SK-N-SH (cell line): ENCODE measurements around the gene CX3CL1. TPM values are rescaled to one million over a fixed set of nuclear protein-coding genes. Genes with fewer than 3 reads are reported as not detected.

ENCODE experiments used
- CTCF ChIA-PET: fragments of 300-600, 350-600 bp; formaldehyde crosslinking; extraction: SDS; loops from one replicate; lab custom pipeline; 2021; lab: Yijun Ruan, JAX
- POLR2A ChIA-PET: fragments of 350-600 bp; sonication (Branson Sonifier 250); formaldehyde crosslinking; extraction: SDS; loops from one replicate; lab custom pipeline; 2020; ENCODE audit warnings: antibody characterized with exemption, inconsistent platforms; lab: Yijun Ruan, JAX
- DNase-seq: peaks from one replicate; pipeline ENCODE4 v3.0.0; 2012
- H2AFZ ChIP-seq: fragments of 200-600 bp; sonication (generic); 2 replicates; pipeline ENCODE4 v1.8.1; 2016; ENCODE audit warnings: antibody characterized with exemption, mild to moderate bottlenecking, low read depth
- H3F3A ChIP-seq: fragments of 200-600 bp; sonication (generic); replicated peaks from 2 replicates; pipeline ENCODE3; 2016; ENCODE audit warnings: antibody characterized with exemption, mild to moderate bottlenecking; ENCODE audit not compliant: insufficient read depth
- H3K27ac ChIP-seq, 2 experiments: fragments of 200-500 bp in 1 of 2; fragments of 200-600 bp in 1 of 2; sonication (Bioruptor generic) in 1 of 2; sonication (generic), shearing (Covaris generic) in 1 of 2; 2 replicates each; pipeline versions ENCODE4 v1.5.1 to v1.6.1; 2014 to 2016; ENCODE audit warnings: low read depth in 2 of 2, inconsistent platforms in 1 of 2, low read length in 1 of 2, mild to moderate bottlenecking in 1 of 2, mixed read lengths in 1 of 2
- H3K27me3 ChIP-seq: fragments of 200-600 bp; sonication (generic), shearing (Covaris generic); 2 replicates; pipeline ENCODE4 v1.6.1; 2016; ENCODE audit warnings: mixed run types; ENCODE audit not compliant: insufficient read depth
- H3K36me3 ChIP-seq, 2 experiments: fragments of 200-500 bp in 1 of 2; fragments of 200-600 bp in 1 of 2; sonication (Bioruptor generic) in 1 of 2; sonication (generic) in 1 of 2; replicated peaks in 1 of 2; 2 replicates each; pipeline versions ENCODE3 to v1.5.1; 2014 to 2016; ENCODE audit warnings: low read length in 1 of 2, mild to moderate bottlenecking in 1 of 2; ENCODE audit not compliant: insufficient read depth in 2 of 2, control insufficient read depth in 1 of 2
- H3K4me1 ChIP-seq, 2 experiments: fragments of 200-500 bp in 1 of 2; fragments of 200-600 bp in 1 of 2; sonication (Bioruptor generic) in 1 of 2; sonication (generic), shearing (Covaris generic) in 1 of 2; 2 replicates each; pipeline versions ENCODE4 v1.5.1 to v1.6.1; 2014 to 2016; ENCODE audit warnings: low read depth in 1 of 2, low read length in 1 of 2, mixed run types in 1 of 2; ENCODE audit not compliant: insufficient read depth in 2 of 2, control insufficient read depth in 1 of 2
- H3K4me2 ChIP-seq: fragments of 200-600 bp; sonication (generic), shearing (Covaris generic); 2 replicates; pipeline ENCODE4 v1.6.1; 2017; ENCODE audit warnings: mixed run types
- H3K4me3 ChIP-seq, 2 experiments: fragments of 200-500 bp in 1 of 2; fragments of 200-600 bp in 1 of 2; sonication (Bioruptor generic) in 1 of 2; sonication (generic), shearing (Covaris generic) in 1 of 2; 2 replicates each; pipeline versions ENCODE4 v1.5.1 to v1.8.1; 2014 to 2016; ENCODE audit warnings: low read depth in 2 of 2, inconsistent platforms in 1 of 2, low read length in 1 of 2, mild to moderate bottlenecking in 1 of 2, mixed read lengths in 1 of 2, moderate library complexity in 1 of 2
- H3K79me2 ChIP-seq: fragments of 200-600 bp; sonication (generic); 2 replicates; pipeline ENCODE4 v1.8.1; 2017; ENCODE audit warnings: mild to moderate bottlenecking; ENCODE audit not compliant: insufficient read depth
- H3K9ac ChIP-seq: fragments of 200-600 bp; sonication (generic); 2 replicates; pipeline ENCODE4 v1.6.1; 2017; ENCODE audit warnings: mixed run types
- H3K9me2 ChIP-seq: fragments of 200-600 bp; sonication (generic); 2 replicates; pipeline ENCODE4 v1.6.1; 2017; ENCODE audit warnings: mixed run types
- H3K9me3 ChIP-seq: fragments of 200-600 bp; sonication (generic); 2 replicates; pipeline ENCODE4 v1.6.1; 2017; ENCODE audit warnings: mixed run types, mild to moderate bottlenecking, moderate library complexity
- H4K20me1 ChIP-seq: fragments of 200-600 bp; sonication (generic); 2 replicates; pipeline ENCODE4 v1.6.1; 2017; ENCODE audit warnings: mild to moderate bottlenecking, mixed run types; ENCODE audit not compliant: insufficient read depth
- CHD2 ChIP-seq: fragments of 150-350 bp; IDR thresholded peaks from 2 replicates; pipeline ENCODE4 v1.6.1; 2018; ENCODE audit warnings: low read length; ENCODE audit not compliant: partially characterized antibody
- EZH2phosphoT487 ChIP-seq: fragments of 200-600 bp; sonication (generic); IDR thresholded peaks from 2 replicates; pipeline ENCODE4 v1.6.1; 2017; ENCODE audit warnings: low read depth, mixed run types, mild to moderate bottlenecking, antibody characterized with exemption, moderate library complexity, borderline replicate concordance
- FOSL2 ChIP-seq: IDR thresholded peaks from 2 replicates; pipeline ENCODE4 v1.4.0; 2012; ENCODE audit warnings: low read depth, mild to moderate bottlenecking, moderate library complexity, borderline replicate concordance
- FOXM1 ChIP-seq: IDR thresholded peaks from 2 replicates; pipeline ENCODE4 v1.4.0; 2012; ENCODE audit warnings: low read depth, mild to moderate bottlenecking
- GABPA ChIP-seq: IDR thresholded peaks from 2 replicates; pipeline ENCODE4 v1.4.0; 2012; ENCODE audit warnings: low read depth, mild to moderate bottlenecking
- JUND ChIP-seq: IDR thresholded peaks from 2 replicates; pipeline ENCODE4 v1.4.0; 2012
- MXI1 ChIP-seq: IDR thresholded peaks from 2 replicates; pipeline ENCODE4 v1.6.1; 2012; ENCODE audit warnings: mild to moderate bottlenecking, low read depth, low read length, improper control_type of control experiment
- NFIC ChIP-seq: IDR thresholded peaks from 2 replicates; pipeline ENCODE4 v1.4.0; 2012; ENCODE audit warnings: borderline replicate concordance
- NRF1 ChIP-seq: IDR thresholded peaks from 2 replicates; pipeline ENCODE4 v1.6.1; 2012; ENCODE audit warnings: low read depth, mild to moderate bottlenecking, low read length
- RCOR1 ChIP-seq: fragments of 150-350 bp; IDR thresholded peaks from 2 replicates; pipeline ENCODE4 v1.6.1; 2017; ENCODE audit warnings: antibody characterized with exemption, low read length
- REST ChIP-seq: IDR thresholded peaks from 2 replicates; pipeline ENCODE4 v1.6.1; 2012; ENCODE audit warnings: mild to moderate bottlenecking, low read depth, low read length, moderate library complexity
- SIN3A ChIP-seq: IDR thresholded peaks from 2 replicates; pipeline ENCODE4 v1.6.1; 2012; ENCODE audit warnings: low read depth, mild to moderate bottlenecking, low read length, moderate library complexity, borderline replicate concordance
- SMC3 ChIP-seq: IDR thresholded peaks from 2 replicates; pipeline ENCODE4 v1.6.1; 2012; ENCODE audit warnings: low read depth, low read length, improper control_type of control experiment
- TCF12 ChIP-seq: IDR thresholded peaks from 2 replicates; pipeline ENCODE4 v1.4.0; 2012
- TEAD4 ChIP-seq: IDR thresholded peaks from 2 replicates; pipeline ENCODE4 v1.4.0; 2012; ENCODE audit warnings: mild to moderate bottlenecking, borderline replicate concordance; ENCODE audit not compliant: insufficient read depth
- USF1 ChIP-seq: IDR thresholded peaks from 2 replicates; pipeline ENCODE4 v1.4.0; 2012; ENCODE audit warnings: low read depth, borderline replicate concordance
- YY1 ChIP-seq: IDR thresholded peaks from 2 replicates; pipeline ENCODE4 v1.4.0; 2012; ENCODE audit warnings: low read depth, mild to moderate bottlenecking
- ZBTB33 ChIP-seq: IDR thresholded peaks from 2 replicates; pipeline ENCODE4 v1.4.0; 2012; ENCODE audit warnings: low read depth, borderline replicate concordance
- WGBS: methylation state at CpG from one replicate; pipeline ENCODE4 v1.1.6; 2017; ENCODE audit warnings: low lambda C conversion rate; 5-methylcytosine and 5-hydroxymethylcytosine counted together
- polyA plus RNA-seq, 3 experiments: library from polyadenylated mRNA; depleted of rRNA; stranded (reverse); fragments of >200 nt; gene quantifications; 2 replicates each; pipeline ENCODE4 v1.2.3, GENCODE V29; 2012

Gene CX3CL1
- polyA plus RNA-seq, 1 of the 3 experiments (the other 2 are of a cell fraction), result 6.8 TPM

- no peak overlapping the region for H3K9ac ChIP-seq
- ChIA-PET POLR2A (no interaction called here), CTCF (no interaction called here)
- no peaks in the 10 kb centered on the region for H3K36me3 ChIP-seq
- no peak overlapping the region for H3K4me2 ChIP-seq
- H3K79me2 ChIP-seq, result no peaks in the 10 kb centered on the region
- DNase-seq, result no peak
- peaks cover 4% of the 10 kb centered on the region for H3F3A ChIP-seq
- TF ChIP-seq NFIC (no peak), CHD2 (no peak), FOXM1 (no peak), MXI1 (no peak), FOSL2 (no peak), USF1 (no peak), YY1 (no peak), SIN3A (no peak)
- no peak overlapping the region for H3K27ac ChIP-seq
- no peaks in the 10 kb centered on the region for H3K9me2 ChIP-seq
- 80% methylated on average over 7 of the region's 7 CpGs for WGBS
- H4K20me1 ChIP-seq, result no peaks in the 10 kb centered on the region
- no peak overlapping the region for H2AFZ ChIP-seq
- no peak overlapping the region for H3K4me3 ChIP-seq
- H3K4me1 ChIP-seq, result no peaks in the 10 kb centered on the region
- no peaks in the 10 kb centered on the region for H3K9me3 ChIP-seq
- H3K27me3 ChIP-seq, result no peaks in the 10 kb centered on the region; the same call in 1 of the 2 replicates
Observed at GRCh38 chr16:57354311-57354710, 18.0 kb upstream of the CX3CL1 start.

GRCh38 chr16:57355898-57356414 is 16.3 kb upstream of the CX3CL1 start:
- TF ChIP-seq MXI1 (no peak), RCOR1 (no peak)
- no peak overlapping the region for H3K4me3 ChIP-seq
- no peak overlapping the region for H3K9ac ChIP-seq
- 77% methylated on average over 5 of the region's 5 CpGs for WGBS
- H3K9me3 ChIP-seq, result no peaks in the 10 kb centered on the region
- H3K4me2 ChIP-seq, result no peak overlapping the region
- no peak overlapping the region for H2AFZ ChIP-seq
- no peaks in the 10 kb centered on the region for H4K20me1 ChIP-seq
- H3K27ac ChIP-seq, result no peak overlapping the region
- POLR2A ChIA-PET, result no interaction called here
- H3K9me2 ChIP-seq, result no peaks in the 10 kb centered on the region
- CTCF ChIA-PET, result interaction anchor here (1.3 kb wide), 1 partner anchor 55 kb away, joined by 3 read pairs; no protein-coding TSS in a partner anchor
- no peaks in the 10 kb centered on the region for H3K27me3 ChIP-seq
- no peaks in the 10 kb centered on the region for H3K4me1 ChIP-seq
- no peak for DNase-seq
- H3K79me2 ChIP-seq, result no peaks in the 10 kb centered on the region
- no peaks in the 10 kb centered on the region for H3K36me3 ChIP-seq
- H3F3A ChIP-seq, result peaks cover 4% of the 10 kb centered on the region

- H3K9me2 ChIP-seq, result no peaks in the 10 kb centered on the region
- H3K36me3 ChIP-seq, result no peaks in the 10 kb centered on the region
- 81% methylated on average over 4 of the region's 4 CpGs for WGBS
- no peak overlapping the region for H2AFZ ChIP-seq
- no peaks in the 10 kb centered on the region for H3K79me2 ChIP-seq
- ChIA-PET POLR2A (no interaction called here), CTCF (no interaction called here)
- H4K20me1 ChIP-seq, result no peaks in the 10 kb centered on the region
- H3K9ac ChIP-seq, result no peak overlapping the region
- no peak overlapping the region for H3K4me2 ChIP-seq
- DNase-seq, result no peak
- no peaks in the 10 kb centered on the region for H3K9me3 ChIP-seq
- H3F3A ChIP-seq, result peaks cover 4% of the 10 kb centered on the region
- H3K27ac ChIP-seq, result no peak overlapping the region
- no peak overlapping the region for H3K4me3 ChIP-seq
- no peaks in the 10 kb centered on the region for H3K4me1 ChIP-seq
- no peaks in the 10 kb centered on the region for H3K27me3 ChIP-seq
- TF ChIP-seq NFIC, result no peak
- no peak for TF ChIP-seq TEAD4
- TF ChIP-seq NRF1, result no peak
- TF ChIP-seq SMC3, result no peak
- TF ChIP-seq EZH2phosphoT487, result no peak
- no peak for TF ChIP-seq TCF12
- TF ChIP-seq GABPA, result no peak
- no peak for TF ChIP-seq REST
- TF ChIP-seq ZBTB33, result no peak
- TF ChIP-seq JUND, result no peak
Observed at GRCh38 chr16:57356547-57356946, 15.7 kb upstream of the CX3CL1 start.
